Activated CD4-positive, alpha-beta T cell treated with anti-CD3 and anti-CD28 coated beads for 36 hours (primary cell): ENCODE results near the gene CCL11. TPM values are rescaled to one million over a fixed set of nuclear protein-coding genes. Genes with fewer than 3 reads are reported as not detected.
A peak's percentile ranks its signal among the peaks of the same experiment; 100 is the strongest.

Source experiments
- ATAC-seq: fragments of 200-7000 bp; cut with Tn5 transposase; one replicate; pipeline ENCODE4 v1.10.0; 2021; ENCODE audit warnings: mild to moderate bottlenecking, moderate library complexity
- CTCF ChIA-PET: fragments of 350-600 bp; sonication (Branson Sonifier 250); formaldehyde crosslinking; loops from one replicate; lab custom pipeline; 2021; ENCODE audit warnings: antibody characterized with exemption; lab: Charles Lee
- POLR2A ChIA-PET: fragments of 350-600 bp; sonication (Branson Sonifier 250); formaldehyde crosslinking; loops from one replicate; lab custom pipeline; 2021; ENCODE audit warnings: antibody characterized with exemption, inconsistent platforms; lab: Charles Lee
- DNase-seq: peaks from one replicate; pipeline ENCODE4 v3.0.0-alpha.2; 2020
- H3K27ac Mint-ChIP-seq: one replicate; pipeline ENCODE4 v1.8.0; 2021; ENCODE audit warnings: mixed read lengths
- H3K27me3 Mint-ChIP-seq: one replicate; pipeline ENCODE4 v1.8.0; 2021; ENCODE audit warnings: mixed read lengths
- H3K36me3 Mint-ChIP-seq: one replicate; pipeline ENCODE4 v1.8.0; 2021; ENCODE audit warnings: low read depth, mixed read lengths
- H3K4me1 Mint-ChIP-seq: one replicate; pipeline ENCODE4 v1.8.0; 2021; ENCODE audit warnings: mixed read lengths
- H3K4me3 Mint-ChIP-seq: one replicate; pipeline ENCODE4 v1.8.0; 2021; ENCODE audit warnings: mild to moderate bottlenecking, moderate library complexity, mixed read lengths
- H3K9me3 Mint-ChIP-seq: one replicate; pipeline ENCODE4 v1.8.0; 2021; ENCODE audit warnings: low read depth, mixed read lengths
- intact Hi-C, 2 experiments: fragments of 100-400 bp; cut with DNase I in 1 of 2; cut with micrococcal nuclease in 1 of 2; formaldehyde crosslinking; loops; one replicate each; pipeline versions ENCODE4 v1.14.2 to v1.15.1; 2022 to 2024; cut with DNase I, micrococcal nuclease
- total RNA-seq, 2 experiments: library from RNA; stranded (reverse); gene quantifications; one replicate each; pipeline ENCODE4 v1.2.3, GENCODE V29; 2021

CCL11 gene
- total RNA-seq, 2 experiments from 2014 or later, result not detected

- Mint-ChIP-seq H3K36me3 (no peaks in the 10 kb centered on the region), H3K9me3 (no peaks in the 10 kb centered on the region), H3K27ac (no peak overlapping the region), H3K4me3 (no peak overlapping the region), H3K27me3 (peaks cover 8% of the 10 kb centered on the region), H3K4me1 (peaks cover 3% of the 10 kb centered on the region)
- ChIA-PET POLR2A (interaction anchor here (0.5 kb wide), 1 partner anchor 62 kb away, joined by 3 read pairs; no protein-coding TSS in a partner anchor), CTCF (interaction anchor here (0.7 to 1.6 kb wide), 3 partner anchors 45 to 156 kb away, joined by 3 to 5 read pairs (median 4); no protein-coding TSS in a partner anchor)
- intact Hi-C loops, result no loop called here
- ATAC-seq, result no peak
- no peak for DNase-seq
These were observed 36.1 kb upstream of the CCL11 start for GRCh38 chr17:34249478-34249877.

GRCh38 chr17:34251186-34251585 lies 34.4 kb upstream of the CCL11 start:
- no peaks in the 10 kb centered on the region for H3K9me3 Mint-ChIP-seq
- H3K27ac Mint-ChIP-seq, result no peak overlapping the region
- H3K36me3 Mint-ChIP-seq, result no peaks in the 10 kb centered on the region
- intact Hi-C loops, result no loop called here
- peaks cover 6% of the 10 kb centered on the region for H3K4me1 Mint-ChIP-seq
- POLR2A ChIA-PET, result no interaction called here
- peaks cover 18% of the 10 kb centered on the region for H3K27me3 Mint-ChIP-seq
- ATAC-seq (no peak), DNase-seq (no peak)
- CTCF ChIA-PET, result no interaction called here
- no peak overlapping the region for H3K4me3 Mint-ChIP-seq

GRCh38 chr17:34252095-34252443 lies 33.5 kb upstream of the CCL11 start:
- Mint-ChIP-seq H3K27ac (no peak overlapping the region), H3K4me1 (peaks cover 6% of the 10 kb centered on the region), H3K27me3 (peaks cover 21% of the 10 kb centered on the region), H3K36me3 (no peaks in the 10 kb centered on the region), H3K4me3 (no peak overlapping the region), H3K9me3 (no peaks in the 10 kb centered on the region)
- no peak for DNase-seq
- ChIA-PET POLR2A (interaction anchor here (0.6 to 1.4 kb wide), 2 partner anchors 50 to 1838 kb away, joined by 3 read pairs; partner anchors contain the start of gene CCL3), CTCF (interaction anchor here (1.0 kb wide), 1 partner anchor 53 kb away, joined by 6 read pairs; no protein-coding TSS in a partner anchor)
- no peak for ATAC-seq
- intact Hi-C loops, result no loop called here

GRCh38 chr17:34252444-34253138 lies 33.0 kb upstream of the CCL11 start:
- peak; percentile 55 for ATAC-seq
- H3K27me3 Mint-ChIP-seq, result peaks cover 25% of the 10 kb centered on the region

DNA sequence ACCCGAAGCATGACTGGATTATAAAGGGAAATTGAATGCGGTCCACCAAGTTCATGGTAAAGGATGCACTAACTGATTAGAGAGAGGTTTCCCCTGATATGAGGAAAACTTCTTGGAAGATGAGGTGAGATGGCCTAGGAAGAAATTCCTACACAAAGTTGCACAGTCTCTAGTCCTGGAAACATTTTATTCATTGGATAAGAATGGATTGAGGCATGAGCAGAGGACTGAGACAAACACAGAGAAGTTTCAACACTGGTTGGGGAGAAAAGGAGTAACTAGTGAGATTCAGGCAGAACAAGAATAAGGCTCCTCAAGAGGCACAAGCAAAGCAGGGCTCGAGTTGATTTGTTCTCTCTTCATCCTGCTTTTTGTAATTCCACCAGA lies 32.4 kb upstream of the CCL11 start:
- DNase-seq (no peak), ATAC-seq (no peak)
- intact Hi-C loops, result no loop called here
- H3K27me3 Mint-ChIP-seq, result peaks cover 27% of the 10 kb centered on the region
- no peak overlapping the region for H3K4me3 Mint-ChIP-seq
- ChIA-PET POLR2A (interaction anchor here (1.4 kb wide), 1 partner anchor 51 kb away, joined by 3 read pairs; no protein-coding TSS in a partner anchor), CTCF (interaction anchor here (0.6 to 1.0 kb wide), 2 partner anchors 54 to 108 kb away, joined by 5 to 6 read pairs; no protein-coding TSS in a partner anchor)
- H3K4me1 Mint-ChIP-seq, result peaks cover 6% of the 10 kb centered on the region
- H3K36me3 Mint-ChIP-seq, result no peaks in the 10 kb centered on the region
- H3K27ac Mint-ChIP-seq, result no peak overlapping the region
- no peaks in the 10 kb centered on the region for H3K9me3 Mint-ChIP-seq

More at GRCh38 chr17:34252444-34253138, 33.0 kb upstream of the CCL11 start:
- H3K27ac Mint-ChIP-seq, result no peak overlapping the region
- no peak for DNase-seq
- POLR2A ChIA-PET, result interaction anchor here (0.6 to 1.4 kb wide), 2 partner anchors 51 to 1837 kb away, joined by 3 read pairs; partner anchors contain the start of gene CCL3
- CTCF ChIA-PET, result interaction anchor here (0.6 to 1.0 kb wide), 2 partner anchors 54 to 109 kb away, joined by 5 to 6 read pairs; no protein-coding TSS in a partner anchor
- peaks cover 6% of the 10 kb centered on the region for H3K4me1 Mint-ChIP-seq
- intact Hi-C loops, result no loop called here
- no peaks in the 10 kb centered on the region for H3K9me3 Mint-ChIP-seq
- no peak overlapping the region for H3K4me3 Mint-ChIP-seq
- no peaks in the 10 kb centered on the region for H3K36me3 Mint-ChIP-seq

GRCh38 chr17:34254146-34254545 lies 31.4 kb upstream of the CCL11 start:
- POLR2A ChIA-PET, result no interaction called here
- H3K9me3 Mint-ChIP-seq, result no peaks in the 10 kb centered on the region
- peaks cover 35% of the 10 kb centered on the region for H3K27me3 Mint-ChIP-seq
- H3K36me3 Mint-ChIP-seq, result no peaks in the 10 kb centered on the region
- no peak overlapping the region for H3K27ac Mint-ChIP-seq
- CTCF ChIA-PET, result no interaction called here
- no peak overlapping the region for H3K4me3 Mint-ChIP-seq
- ATAC-seq (no peak), DNase-seq (no peak)
- peaks cover 6% of the 10 kb centered on the region for H3K4me1 Mint-ChIP-seq
- intact Hi-C loops, result no loop called here

DNA sequence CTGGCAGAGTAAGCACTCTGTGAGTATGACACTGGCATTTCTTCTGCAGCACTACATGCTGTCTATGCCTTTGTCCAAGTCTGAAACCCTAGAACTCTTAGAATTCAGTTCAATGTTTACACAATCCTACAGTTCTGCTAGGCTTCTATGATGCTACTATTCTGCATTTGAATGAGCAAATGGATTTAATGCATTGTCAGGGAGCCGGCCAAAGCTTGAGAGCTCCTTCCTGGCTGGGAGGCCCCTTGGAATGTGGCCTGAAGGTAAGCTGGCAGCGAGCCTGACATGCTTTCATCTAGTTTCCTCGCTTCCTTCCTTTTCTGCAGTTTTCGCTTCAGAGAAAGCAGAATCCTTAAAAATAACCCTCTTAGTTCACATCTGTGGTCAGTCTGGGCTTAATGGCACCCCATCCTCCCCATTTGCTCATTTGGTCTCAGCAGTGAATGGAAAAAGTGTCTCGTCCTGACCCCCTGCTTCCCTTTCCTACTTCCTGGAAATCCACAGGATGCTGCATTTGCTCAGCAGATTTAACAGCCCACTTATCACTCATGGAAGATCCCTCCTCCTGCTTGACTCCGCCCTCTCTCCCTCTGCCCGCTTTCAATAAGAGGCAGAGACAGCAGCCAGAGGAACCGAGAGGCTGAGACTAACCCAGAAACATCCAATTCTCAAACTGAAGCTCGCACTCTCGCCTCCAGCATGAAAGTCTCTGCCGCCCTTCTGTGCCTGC lies 30.7 kb upstream of the CCL11 start, which contains the start of gene CCL2:
Gene CCL2, plus strand, starts transcription at position 635 of the 730 bp plus-strand sequence. Its CDS starts 65 bp downstream, at position 700.
- Mint-ChIP-seq H3K27ac (no peak within 1 kb of the TSS), H3K4me1 (peaks cover 6% of the 10 kb centered on the region), H3K36me3 (no peaks in the 10 kb centered on the region), H3K4me3 (no peak within 1 kb of the TSS), H3K9me3 (no peaks in the 10 kb centered on the region), H3K27me3 (peaks cover 39% of the 10 kb centered on the region)
- DNase-seq (no peak), ATAC-seq (no peak)
- intact Hi-C loops, result no loop called here
- CTCF ChIA-PET, result no interaction called here
- POLR2A ChIA-PET, result no interaction called here

- no peaks in the 10 kb centered on the region for H3K9me3 Mint-ChIP-seq
- no peak overlapping the region for H3K27ac Mint-ChIP-seq
- ATAC-seq (no peak), DNase-seq (no peak)
- POLR2A ChIA-PET, result no interaction called here
- no peaks in the 10 kb centered on the region for H3K36me3 Mint-ChIP-seq
- no peak overlapping the region for H3K4me3 Mint-ChIP-seq
- H3K27me3 Mint-ChIP-seq, result peaks cover 40% of the 10 kb centered on the region
- CTCF ChIA-PET, result no interaction called here
- intact Hi-C loops, result no loop called here
- H3K4me1 Mint-ChIP-seq, result peaks cover 6% of the 10 kb centered on the region
These were observed 30.2 kb upstream of the CCL11 start for GRCh38 chr17:34255381-34255732.

GRCh38 chr17:34255841-34256240 lies 29.7 kb upstream of the CCL11 start:
- POLR2A ChIA-PET, result no interaction called here
- Mint-ChIP-seq H3K9me3 (no peaks in the 10 kb centered on the region), H3K36me3 (no peaks in the 10 kb centered on the region), H3K4me1 (peaks cover 6% of the 10 kb centered on the region), H3K4me3 (no peak overlapping the region), H3K27ac (no peak overlapping the region), H3K27me3 (peaks cover 45% of the 10 kb centered on the region)
- ATAC-seq (no peak), DNase-seq (no peak)
- intact Hi-C loops, result loop anchor here in 1 of 2 experiments (2.0 kb wide), 1 partner anchor 53 kb away; no protein-coding TSS in a partner anchor
- CTCF ChIA-PET, result interaction anchor here (1.0 to 1.1 kb wide), 2 partner anchors 10 to 55 kb away, joined by 3 read pairs; no protein-coding TSS in a partner anchor

DNA sequence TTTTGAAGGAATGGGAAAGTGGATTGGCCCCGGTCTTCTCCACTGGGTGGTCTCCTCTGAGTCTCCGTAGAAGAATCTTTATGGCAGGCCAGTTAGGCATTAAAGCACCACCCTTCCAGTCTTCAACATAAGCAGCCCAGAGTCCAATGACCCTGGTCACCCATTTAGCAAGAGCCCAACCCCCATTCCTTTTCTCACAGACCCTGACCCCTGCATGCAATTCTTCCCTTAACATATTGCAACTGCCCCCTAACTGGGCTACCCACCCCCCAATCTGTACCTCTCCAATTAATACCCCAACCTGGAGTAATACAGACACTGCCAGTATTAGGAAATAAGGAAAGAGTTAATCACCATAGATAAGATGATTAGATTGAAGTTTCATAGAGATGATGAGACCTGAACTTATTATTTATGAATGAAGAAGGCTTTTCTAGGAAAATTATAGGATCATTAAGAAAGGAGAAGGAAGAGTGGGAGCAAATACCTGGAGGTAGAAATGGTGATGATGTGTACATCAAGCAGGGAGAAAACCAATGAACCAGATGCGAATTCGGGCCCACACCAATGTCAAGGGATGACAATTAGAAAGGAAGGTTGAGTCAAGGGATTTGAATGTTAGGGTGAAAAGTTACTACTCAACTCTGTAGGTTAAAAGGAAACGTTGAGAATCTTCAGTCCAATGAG lies 28.1 kb upstream of the CCL11 start:
- Mint-ChIP-seq H3K36me3 (no peaks in the 10 kb centered on the region), H3K27ac (no peak overlapping the region), H3K4me3 (no peak overlapping the region), H3K4me1 (peaks cover 6% of the 10 kb centered on the region), H3K27me3 (peaks cover 47% of the 10 kb centered on the region), H3K9me3 (no peaks in the 10 kb centered on the region)
- no peak for DNase-seq
- intact Hi-C loops, result loop anchor here in 1 of 2 experiments (2.0 kb wide), 1 partner anchor 55 kb away; no protein-coding TSS in a partner anchor
- no peak for ATAC-seq
- ChIA-PET CTCF (no interaction called here), POLR2A (no interaction called here)

DNA sequence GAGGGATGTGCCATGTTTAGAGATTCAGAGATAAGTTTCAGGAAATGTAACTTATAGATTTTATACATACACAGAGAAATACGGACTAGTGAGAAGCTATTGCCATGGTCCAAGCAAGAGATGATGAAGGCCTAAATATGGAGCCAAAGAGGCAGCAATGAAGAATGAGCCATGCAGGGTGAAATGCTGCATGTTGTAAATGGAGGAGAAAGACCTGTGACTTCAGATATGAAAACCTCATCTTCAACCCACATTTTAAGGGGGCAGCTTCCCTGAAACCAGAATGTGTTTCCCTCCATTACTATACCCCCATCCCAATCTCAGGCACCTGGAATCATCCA lies 27.6 kb upstream of the CCL11 start:
- H3K9me3 Mint-ChIP-seq, result no peaks in the 10 kb centered on the region
- no peaks in the 10 kb centered on the region for H3K36me3 Mint-ChIP-seq
- H3K27ac Mint-ChIP-seq, result no peak overlapping the region
- ChIA-PET POLR2A (no interaction called here), CTCF (no interaction called here)
- no peak overlapping the region for H3K4me3 Mint-ChIP-seq
- peaks cover 3% of the 10 kb centered on the region for H3K4me1 Mint-ChIP-seq
- H3K27me3 Mint-ChIP-seq, result peaks cover 45% of the 10 kb centered on the region
- no peak for DNase-seq
- no peak for ATAC-seq
- intact Hi-C loops, result loop anchor here in 1 of 2 experiments (2.0 kb wide), 1 partner anchor 55 kb away; no protein-coding TSS in a partner anchor
